Measurements from ENCODE around the gene ABL1. TPM values are rescaled to one million over a fixed set of nuclear protein-coding genes. Genes with fewer than 3 reads are reported as not detected.

ABL1 gene
- total RNA-seq, 1 donor from 2014 or later = 118 TPM

DNA sequence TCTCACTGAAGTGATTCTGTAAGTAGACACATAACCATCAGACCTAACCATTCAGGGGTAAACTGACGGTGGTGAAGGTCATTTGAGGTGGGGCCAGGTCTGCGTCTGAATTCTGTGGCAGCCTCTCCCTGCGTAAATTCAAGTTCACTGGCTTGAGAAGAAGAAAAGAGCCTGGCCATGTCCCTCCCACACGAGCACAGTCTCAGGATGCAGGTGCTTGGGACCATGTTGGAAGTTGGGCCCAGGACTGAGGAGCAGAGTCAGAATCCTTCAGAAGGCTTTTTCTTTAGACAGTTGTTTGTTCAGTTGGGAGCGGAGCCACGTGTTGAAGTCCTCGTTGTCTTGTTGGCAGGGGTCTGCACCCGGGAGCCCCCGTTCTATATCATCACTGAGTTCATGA lies 37.5 kb downstream of the ABL1 start:
- Mint-ChIP-seq H3K27ac (ENCODE audit: unreplicated experiment) (no peak overlapping the region), H3K4me1 (ENCODE audit: low read depth, unreplicated experiment) (peaks cover 10% of the 10 kb centered on the region), H3K4me3 (ENCODE audit: unreplicated experiment) (no peak overlapping the region), H3K36me3 (ENCODE audit: unreplicated experiment) (no peaks in the 10 kb centered on the region), H3K27me3 (ENCODE audit: unreplicated experiment) (no peaks in the 10 kb centered on the region), H3K9me3 (ENCODE audit: unreplicated experiment) (peaks cover 4% of the 10 kb centered on the region)
- DNase-seq = no peak
- TF ChIP-seq, protein P1, sequence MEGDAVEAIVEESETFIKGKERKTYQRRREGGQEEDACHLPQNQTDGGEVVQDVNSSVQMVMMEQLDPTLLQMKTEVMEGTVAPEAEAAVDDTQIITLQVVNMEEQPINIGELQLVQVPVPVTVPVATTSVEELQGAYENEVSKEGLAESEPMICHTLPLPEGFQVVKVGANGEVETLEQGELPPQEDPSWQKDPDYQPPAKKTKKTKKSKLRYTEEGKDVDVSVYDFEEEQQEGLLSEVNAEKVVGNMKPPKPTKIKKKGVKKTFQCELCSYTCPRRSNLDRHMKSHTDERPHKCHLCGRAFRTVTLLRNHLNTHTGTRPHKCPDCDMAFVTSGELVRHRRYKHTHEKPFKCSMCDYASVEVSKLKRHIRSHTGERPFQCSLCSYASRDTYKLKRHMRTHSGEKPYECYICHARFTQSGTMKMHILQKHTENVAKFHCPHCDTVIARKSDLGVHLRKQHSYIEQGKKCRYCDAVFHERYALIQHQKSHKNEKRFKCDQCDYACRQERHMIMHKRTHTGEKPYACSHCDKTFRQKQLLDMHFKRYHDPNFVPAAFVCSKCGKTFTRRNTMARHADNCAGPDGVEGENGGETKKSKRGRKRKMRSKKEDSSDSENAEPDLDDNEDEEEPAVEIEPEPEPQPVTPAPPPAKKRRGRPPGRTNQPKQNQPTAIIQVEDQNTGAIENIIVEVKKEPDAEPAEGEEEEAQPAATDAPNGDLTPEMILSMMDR (IDR thresholded peaks at IDR 0.05; ENCODE audit: partially characterized antibody, unreplicated experiment) = no peak

DNA sequence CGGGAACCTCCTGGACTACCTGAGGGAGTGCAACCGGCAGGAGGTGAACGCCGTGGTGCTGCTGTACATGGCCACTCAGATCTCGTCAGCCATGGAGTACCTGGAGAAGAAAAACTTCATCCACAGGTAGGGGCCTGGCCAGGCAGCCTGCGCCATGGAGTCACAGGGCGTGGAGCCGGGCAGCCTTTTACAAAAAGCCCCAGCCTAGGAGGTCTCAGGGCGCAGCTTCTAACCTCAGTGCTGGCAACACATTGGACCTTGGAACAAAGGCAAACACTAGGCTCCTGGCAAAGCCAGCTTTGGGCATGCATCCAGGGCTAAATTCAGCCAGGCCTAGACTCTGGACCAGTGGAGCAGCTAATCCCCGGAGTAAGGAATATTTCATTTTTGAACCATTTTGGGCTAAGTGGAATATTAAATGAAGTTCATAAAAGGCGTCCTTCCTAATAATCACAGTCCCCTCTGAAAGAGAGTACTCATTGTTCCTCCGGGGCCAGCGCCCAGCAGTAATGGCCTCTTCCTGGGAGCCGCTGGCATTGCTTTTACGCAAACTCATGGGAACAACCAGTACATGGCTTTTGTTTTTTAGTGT lies 38.0 kb downstream of the ABL1 start:
- H3K27ac Mint-ChIP-seq (ENCODE audit: unreplicated experiment) = no peak overlapping the region
- no peaks in the 10 kb centered on the region for H3K27me3 Mint-ChIP-seq (ENCODE audit: unreplicated experiment)
- peaks cover 10% of the 10 kb centered on the region for H3K4me1 Mint-ChIP-seq (ENCODE audit: low read depth, unreplicated experiment)
- TF ChIP-seq, protein P1 (IDR thresholded peaks at IDR 0.05; ENCODE audit: partially characterized antibody, unreplicated experiment) = no peak
- peaks cover 4% of the 10 kb centered on the region for H3K9me3 Mint-ChIP-seq (ENCODE audit: unreplicated experiment)
- H3K36me3 Mint-ChIP-seq (ENCODE audit: unreplicated experiment) = no peaks in the 10 kb centered on the region
- no peak for DNase-seq
- no peak overlapping the region for H3K4me3 Mint-ChIP-seq (ENCODE audit: unreplicated experiment)

DNA sequence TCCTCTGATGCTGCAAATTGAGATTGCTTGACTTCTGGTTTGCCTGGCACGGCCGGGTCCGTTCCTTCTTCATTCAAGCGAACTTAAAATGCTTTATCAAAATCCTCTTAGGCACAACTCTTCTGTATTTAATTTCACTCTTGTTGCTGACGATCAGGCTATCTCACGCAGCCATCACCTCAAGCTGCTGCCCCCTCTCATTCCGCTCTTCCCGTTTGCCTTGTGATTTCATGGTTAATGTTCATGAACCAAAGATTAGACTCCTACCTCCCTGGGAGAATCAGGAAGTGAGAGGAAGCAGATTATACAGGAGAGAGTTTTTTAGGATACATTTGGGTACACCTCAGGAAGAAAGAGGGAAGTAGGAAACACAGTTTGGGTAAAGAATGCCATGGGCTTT lies 38.9 kb downstream of the ABL1 start:
- H3K9me3 Mint-ChIP-seq (ENCODE audit: unreplicated experiment) = peaks cover 4% of the 10 kb centered on the region
- no peaks in the 10 kb centered on the region for H3K27me3 Mint-ChIP-seq (ENCODE audit: unreplicated experiment)
- no peak overlapping the region for H3K27ac Mint-ChIP-seq (ENCODE audit: unreplicated experiment)

DNA sequence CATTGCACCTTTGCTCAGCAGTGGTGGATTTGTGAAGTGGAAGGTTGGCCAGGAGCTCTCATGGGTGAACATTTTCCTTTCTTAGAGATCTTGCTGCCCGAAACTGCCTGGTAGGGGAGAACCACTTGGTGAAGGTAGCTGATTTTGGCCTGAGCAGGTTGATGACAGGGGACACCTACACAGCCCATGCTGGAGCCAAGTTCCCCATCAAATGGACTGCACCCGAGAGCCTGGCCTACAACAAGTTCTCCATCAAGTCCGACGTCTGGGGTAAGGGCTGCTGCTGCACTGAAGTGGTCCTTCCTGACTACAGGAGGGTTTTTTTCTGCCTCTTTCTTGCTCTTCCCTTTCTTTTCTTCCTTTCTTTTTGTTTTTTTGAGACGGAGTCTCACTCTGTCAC lies 39.7 kb downstream of the ABL1 start:
- Mint-ChIP-seq H3K27ac (ENCODE audit: unreplicated experiment) (no peak overlapping the region), H3K4me1 (ENCODE audit: low read depth, unreplicated experiment) (peaks cover 8% of the 10 kb centered on the region), H3K36me3 (ENCODE audit: unreplicated experiment) (no peaks in the 10 kb centered on the region), H3K27me3 (ENCODE audit: unreplicated experiment) (no peaks in the 10 kb centered on the region), H3K9me3 (ENCODE audit: unreplicated experiment) (peaks cover 4% of the 10 kb centered on the region), H3K4me3 (ENCODE audit: unreplicated experiment) (no peak overlapping the region)
- TF ChIP-seq, protein P1 (IDR thresholded peaks at IDR 0.05; ENCODE audit: partially characterized antibody, unreplicated experiment) = no peak
- DNase-seq = no peak

More for the DNA sequence above, 38.9 kb downstream of the ABL1 start:
- peaks cover 8% of the 10 kb centered on the region for H3K4me1 Mint-ChIP-seq (ENCODE audit: low read depth, unreplicated experiment)
- TF ChIP-seq, protein P1 (IDR thresholded peaks at IDR 0.05; ENCODE audit: partially characterized antibody, unreplicated experiment) = no peak
- H3K4me3 Mint-ChIP-seq (ENCODE audit: unreplicated experiment) = no peak overlapping the region
- H3K36me3 Mint-ChIP-seq (ENCODE audit: unreplicated experiment) = no peaks in the 10 kb centered on the region
- DNase-seq = no peak

DNA sequence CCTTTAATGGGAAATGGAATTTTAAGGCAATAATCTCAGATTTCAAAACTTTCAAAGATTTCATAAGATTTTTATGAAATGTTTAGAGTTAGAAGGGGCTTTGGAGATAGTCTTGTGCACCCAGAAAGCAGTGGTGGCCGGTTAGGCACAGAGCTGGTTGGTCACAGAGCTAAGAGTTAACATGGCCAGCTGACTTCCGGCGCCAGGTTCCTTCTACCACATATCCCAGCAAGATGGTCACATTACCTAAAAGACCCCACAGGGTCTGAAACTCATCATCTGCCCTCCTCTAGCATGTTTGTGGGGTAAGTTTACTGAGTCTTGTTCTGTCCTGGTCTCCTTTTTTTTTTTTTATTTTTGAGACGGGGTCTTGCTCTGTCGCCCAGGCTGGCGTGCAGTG lies 42.2 kb downstream of the ABL1 start:
- Mint-ChIP-seq H3K27ac (ENCODE audit: unreplicated experiment) (no peak overlapping the region), H3K4me3 (ENCODE audit: unreplicated experiment) (no peak overlapping the region), H3K9me3 (ENCODE audit: unreplicated experiment) (peaks cover 2% of the 10 kb centered on the region), H3K4me1 (ENCODE audit: low read depth, unreplicated experiment) (no peaks in the 10 kb centered on the region), H3K27me3 (ENCODE audit: unreplicated experiment) (no peaks in the 10 kb centered on the region), H3K36me3 (ENCODE audit: unreplicated experiment) (no peaks in the 10 kb centered on the region)
- TF ChIP-seq, protein P1 (IDR thresholded peaks at IDR 0.05; ENCODE audit: partially characterized antibody, unreplicated experiment) = no peak
- no peak for DNase-seq

Measured in glutamatergic neuron (in vitro differentiated cells).